Activated B cell treated with CpG ODN at 0.5 μM for 24 hours (primary cell): ENCODE measurements around the gene SHLD1. TPM values are rescaled to one million over a fixed set of nuclear protein-coding genes. Genes with fewer than 3 reads are reported as not detected.

Experiments
- ATAC-seq: fragments of 200-7000 bp; cut with Tn5 transposase; one replicate; pipeline ENCODE4 v1.10.0; 2021; ENCODE audit warnings: low read depth, mild to moderate bottlenecking, moderate library complexity
- CTCF ChIA-PET: fragments of 350-600 bp; sonication (Branson Sonifier 250); formaldehyde crosslinking; loops from one replicate; lab custom pipeline; 2021; ENCODE audit warnings: antibody characterized with exemption; lab: Charles Lee
- POLR2A ChIA-PET: fragments of 350-600 bp; sonication (Branson Sonifier 250); formaldehyde crosslinking; loops from one replicate; lab custom pipeline; 2021; ENCODE audit warnings: antibody characterized with exemption; lab: Charles Lee
- DNase-seq: peaks from one replicate; pipeline ENCODE4 v3.0.0; 2022
- H3K27ac Mint-ChIP-seq: one replicate; pipeline ENCODE4 v1.8.0; 2020; ENCODE audit warnings: mixed read lengths
- H3K27me3 Mint-ChIP-seq: one replicate; pipeline ENCODE4 v1.8.0; 2021; ENCODE audit warnings: mixed read lengths
- H3K36me3 Mint-ChIP-seq: one replicate; pipeline ENCODE4 v1.8.0; 2021; ENCODE audit warnings: low read depth, mixed read lengths
- H3K4me1 Mint-ChIP-seq: one replicate; pipeline ENCODE4 v1.8.0; 2021; ENCODE audit warnings: mixed read lengths
- H3K4me3 Mint-ChIP-seq: one replicate; pipeline ENCODE4 v1.8.0; 2020; ENCODE audit warnings: mild to moderate bottlenecking, mixed read lengths
- H3K9me3 Mint-ChIP-seq: one replicate; pipeline ENCODE4 v1.8.0; 2020; ENCODE audit warnings: mixed read lengths
- intact Hi-C: fragments of 100-400 bp; cut with micrococcal nuclease; formaldehyde crosslinking; loops from one replicate; pipeline ENCODE4 v1.15.1; 2024
- total RNA-seq: library from RNA; stranded (reverse); gene quantifications from 2 replicates; pipeline ENCODE4 v1.2.3, GENCODE V29; 2022
- TF ChIP-seq, protein P1 (sequence below): fragments of 200-600 bp; IDR thresholded peaks from one replicate; pipeline ENCODE4 v1.8.0; 2022; ENCODE audit warnings: antibody characterized with exemption, mild to moderate bottlenecking

Gene SHLD1
- total RNA-seq, 1 donor from 2014 or later: 15.0 TPM

DNA sequence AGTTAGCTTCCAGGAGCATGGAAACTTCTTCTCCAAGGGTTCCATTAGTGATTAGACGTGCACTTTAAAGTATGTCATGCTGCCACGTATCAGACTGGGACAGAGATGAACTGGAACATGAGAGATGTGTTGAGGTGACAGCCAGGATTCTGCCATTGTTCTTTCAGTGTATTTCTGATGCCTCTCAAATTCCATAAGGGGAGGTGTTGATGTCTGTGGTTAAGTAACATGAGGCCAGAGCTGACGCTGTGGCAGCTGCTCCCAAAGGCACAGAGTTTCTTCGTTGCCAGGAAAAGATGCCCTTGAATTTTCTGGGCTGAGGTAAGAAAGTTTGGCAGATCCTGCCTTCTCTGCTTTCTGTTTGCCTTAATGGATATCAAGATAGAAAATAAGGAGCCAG is 136.6 kb downstream of the SHLD1 start:
- Mint-ChIP-seq H3K27ac (no peak overlapping the region), H3K36me3 (no peaks in the 10 kb centered on the region), H3K4me3 (no peak overlapping the region), H3K27me3 (peaks cover 5% of the 10 kb centered on the region), H3K4me1 (no peaks in the 10 kb centered on the region), H3K9me3 (no peaks in the 10 kb centered on the region)
- ChIA-PET CTCF (no interaction called here), POLR2A (no interaction called here)
- TF ChIP-seq, protein P1, sequence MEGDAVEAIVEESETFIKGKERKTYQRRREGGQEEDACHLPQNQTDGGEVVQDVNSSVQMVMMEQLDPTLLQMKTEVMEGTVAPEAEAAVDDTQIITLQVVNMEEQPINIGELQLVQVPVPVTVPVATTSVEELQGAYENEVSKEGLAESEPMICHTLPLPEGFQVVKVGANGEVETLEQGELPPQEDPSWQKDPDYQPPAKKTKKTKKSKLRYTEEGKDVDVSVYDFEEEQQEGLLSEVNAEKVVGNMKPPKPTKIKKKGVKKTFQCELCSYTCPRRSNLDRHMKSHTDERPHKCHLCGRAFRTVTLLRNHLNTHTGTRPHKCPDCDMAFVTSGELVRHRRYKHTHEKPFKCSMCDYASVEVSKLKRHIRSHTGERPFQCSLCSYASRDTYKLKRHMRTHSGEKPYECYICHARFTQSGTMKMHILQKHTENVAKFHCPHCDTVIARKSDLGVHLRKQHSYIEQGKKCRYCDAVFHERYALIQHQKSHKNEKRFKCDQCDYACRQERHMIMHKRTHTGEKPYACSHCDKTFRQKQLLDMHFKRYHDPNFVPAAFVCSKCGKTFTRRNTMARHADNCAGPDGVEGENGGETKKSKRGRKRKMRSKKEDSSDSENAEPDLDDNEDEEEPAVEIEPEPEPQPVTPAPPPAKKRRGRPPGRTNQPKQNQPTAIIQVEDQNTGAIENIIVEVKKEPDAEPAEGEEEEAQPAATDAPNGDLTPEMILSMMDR: no peak
- DNase-seq (no peak), ATAC-seq (no peak)
- intact Hi-C loops: no loop called here

DNA sequence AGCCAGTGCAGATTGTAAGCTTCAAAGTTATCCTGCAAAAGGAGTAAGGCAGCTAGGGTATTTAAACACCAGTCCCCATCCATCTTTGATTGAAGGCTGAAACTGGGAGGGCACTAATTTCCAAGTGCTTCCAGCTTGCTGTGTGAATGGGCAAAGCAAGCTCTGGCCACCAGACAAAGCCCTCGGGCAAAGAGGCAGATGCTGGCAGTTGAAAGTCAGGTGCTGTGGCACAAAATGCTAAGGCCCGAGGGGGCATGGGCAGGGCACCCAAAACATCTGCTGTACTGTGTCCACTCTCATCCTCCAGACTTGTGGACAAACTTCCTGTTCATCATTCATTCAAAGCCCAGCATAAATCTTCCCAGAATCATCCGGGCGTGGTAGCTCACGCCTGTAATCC is 137.2 kb downstream of the SHLD1 start:
- H3K4me3 Mint-ChIP-seq: no peak overlapping the region
- H3K36me3 Mint-ChIP-seq: no peaks in the 10 kb centered on the region
- H3K9me3 Mint-ChIP-seq: no peaks in the 10 kb centered on the region
- no peaks in the 10 kb centered on the region for H3K4me1 Mint-ChIP-seq
- no peak for ATAC-seq
- TF ChIP-seq, protein P1: no peak
- POLR2A ChIA-PET: no interaction called here
- H3K27me3 Mint-ChIP-seq: peaks cover 5% of the 10 kb centered on the region
- no peak for DNase-seq
- intact Hi-C loops: no loop called here
- CTCF ChIA-PET: no interaction called here
- H3K27ac Mint-ChIP-seq: no peak overlapping the region

DNA sequence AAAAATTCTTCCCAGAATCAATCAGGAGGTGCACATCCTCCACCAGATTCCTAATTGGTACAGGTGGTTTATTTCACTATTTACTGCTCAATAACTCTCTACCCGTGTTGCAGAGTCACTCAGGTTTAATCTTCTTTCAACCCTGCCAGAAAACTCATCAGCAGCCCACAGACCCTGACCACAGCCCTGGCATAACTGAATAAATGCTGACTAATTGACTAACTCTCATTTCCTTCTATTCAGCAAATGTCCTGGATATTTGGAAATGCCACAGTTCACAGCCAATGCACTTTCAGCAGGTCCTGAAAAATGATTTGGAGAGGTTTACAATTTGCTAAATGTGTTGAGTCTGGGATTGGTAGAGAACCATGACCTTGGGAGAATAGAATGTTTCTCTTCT is 137.8 kb downstream of the SHLD1 start:
- no peaks in the 10 kb centered on the region for H3K4me1 Mint-ChIP-seq

DNA sequence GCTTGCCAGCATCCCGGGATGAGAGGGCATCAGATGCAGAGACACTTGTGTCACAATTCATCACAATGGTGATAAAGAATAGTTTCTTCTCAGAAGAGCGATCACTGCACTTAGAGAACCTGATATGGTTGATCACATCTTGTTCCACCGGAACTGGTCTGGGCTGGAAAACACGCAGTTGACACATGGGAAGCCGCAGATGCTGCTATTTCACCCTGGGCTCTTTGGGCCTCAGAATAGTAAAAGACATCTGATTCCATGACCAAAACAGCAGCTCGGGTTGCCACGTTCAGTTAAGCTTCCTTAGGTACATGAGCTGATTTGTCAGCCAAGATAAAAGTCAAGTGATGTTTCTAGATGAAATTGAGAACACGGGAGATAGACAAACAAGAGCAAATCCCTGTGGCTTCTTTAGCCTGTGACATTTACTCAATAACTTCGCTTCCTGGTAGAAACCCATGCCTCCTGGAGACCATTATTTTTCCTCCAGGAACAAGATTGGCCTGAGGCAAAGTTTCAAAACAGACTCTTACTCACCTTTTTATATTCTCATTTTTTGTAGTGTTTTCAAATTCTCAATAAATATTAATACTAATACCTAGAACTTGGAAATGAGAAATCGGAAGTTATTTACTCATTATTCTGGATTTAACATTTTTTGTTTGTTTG is 140.7 kb downstream of the SHLD1 start:
- POLR2A ChIA-PET: no interaction called here
- Mint-ChIP-seq H3K36me3 (no peaks in the 10 kb centered on the region), H3K27ac (no peak overlapping the region), H3K4me1 (no peaks in the 10 kb centered on the region), H3K9me3 (no peaks in the 10 kb centered on the region), H3K4me3 (no peak overlapping the region), H3K27me3 (peaks cover 20% of the 10 kb centered on the region)
- DNase-seq: no peak
- CTCF ChIA-PET: no interaction called here
- intact Hi-C loops: no loop called here
- TF ChIP-seq, protein P1: no peak
- ATAC-seq: no peak

More for the DNA sequence above, 137.8 kb downstream of the SHLD1 start:
- TF ChIP-seq, protein P1: no peak
- ATAC-seq (no peak), DNase-seq (no peak)
- ChIA-PET POLR2A (no interaction called here), CTCF (no interaction called here)
- Mint-ChIP-seq H3K36me3 (no peaks in the 10 kb centered on the region), H3K4me3 (no peak overlapping the region), H3K9me3 (no peaks in the 10 kb centered on the region), H3K27ac (no peak overlapping the region), H3K27me3 (peaks cover 5% of the 10 kb centered on the region)
- intact Hi-C loops: no loop called here

DNA sequence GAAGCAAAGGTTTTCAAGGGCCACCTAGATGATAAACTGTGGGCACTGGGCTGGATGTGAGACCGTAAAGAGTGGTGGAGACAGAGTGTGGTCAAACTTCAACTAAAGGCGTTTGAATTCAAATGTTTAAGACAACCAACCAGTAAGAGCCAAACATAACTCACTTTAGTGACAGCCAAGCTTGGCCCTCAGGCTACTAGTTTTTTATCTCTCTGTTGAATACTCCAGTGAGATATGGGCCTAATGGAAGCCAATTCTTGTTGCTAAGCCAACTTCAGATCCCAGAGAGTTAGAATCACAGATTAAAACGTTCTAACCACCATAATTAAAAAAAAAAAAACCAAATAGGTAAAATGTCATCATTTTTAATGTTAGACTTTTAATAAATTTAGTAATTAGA is 142.9 kb downstream of the SHLD1 start:
- Mint-ChIP-seq H3K9me3 (no peaks in the 10 kb centered on the region), H3K27me3 (peaks cover 35% of the 10 kb centered on the region), H3K4me1 (no peaks in the 10 kb centered on the region), H3K4me3 (no peak overlapping the region), H3K36me3 (no peaks in the 10 kb centered on the region), H3K27ac (no peak overlapping the region)
- POLR2A ChIA-PET: no interaction called here
- DNase-seq (no peak), ATAC-seq (no peak)
- TF ChIP-seq, protein P1: no peak
- intact Hi-C loops: no loop called here
- CTCF ChIA-PET: no interaction called here
